Type B pancreatic cell (in vitro differentiated cells): ENCODE measurements around the gene STRIP2. TPM values are rescaled to one million over a fixed set of nuclear protein-coding genes. Genes with fewer than 3 reads are reported as not detected.

Experiments
- DNase-seq: peaks from one replicate; pipeline ENCODE4 v3.0.0; 2021; ENCODE audit warnings: mixed read lengths; ENCODE audit not compliant: unreplicated experiment; ENCODE audit errors: extremely low spot score
- H3K27ac Mint-ChIP-seq: 2 replicates; pipeline ENCODE4 v1.8.0; 2021; ENCODE audit warnings: mild to moderate bottlenecking, mixed read lengths
- H3K27me3 Mint-ChIP-seq: 2 replicates; pipeline ENCODE4 v1.8.0; 2021; ENCODE audit warnings: mixed read lengths
- H3K36me3 Mint-ChIP-seq: 2 replicates; pipeline ENCODE4 v1.8.0; 2021; ENCODE audit warnings: mixed read lengths
- H3K4me1 Mint-ChIP-seq: one replicate; pipeline ENCODE4 v1.8.0; 2021; ENCODE audit warnings: mixed read lengths; ENCODE audit not compliant: unreplicated experiment
- H3K4me3 Mint-ChIP-seq: 2 replicates; pipeline ENCODE4 v1.8.0; 2021; ENCODE audit warnings: mild to moderate bottlenecking, mixed read lengths
- H3K9me3 Mint-ChIP-seq: 2 replicates; pipeline ENCODE4 v1.8.0; 2021; ENCODE audit warnings: mixed read lengths
- total RNA-seq: library from RNA; stranded (reverse); gene quantifications from 2 replicates; pipeline ENCODE4 v1.2.1, GENCODE V29; 2021; ENCODE audit warnings: low replicate concordance
- TF ChIP-seq, protein P1 (sequence below): fragments of 200-600 bp; sonication (generic); conservative IDR thresholded peaks from 2 replicates; pipeline ENCODE4 v1.5.0; 2021; ENCODE audit warnings: antibody characterized with exemption, mild to moderate bottlenecking

The STRIP2 gene
- total RNA-seq, 1 donor from 2014 or later = 8.7 TPM

- Mint-ChIP-seq H3K36me3 (peaks cover 3% of the 10 kb centered on the region), H3K4me1 (peaks cover 12% of the 10 kb centered on the region), H3K27me3 (peaks cover 50% of the 10 kb centered on the region), H3K9me3 (no peaks in the 10 kb centered on the region), H3K4me3 (peak overlapping the region; percentile 67), H3K27ac (no peak overlapping the region)
- TF ChIP-seq, protein P1, sequence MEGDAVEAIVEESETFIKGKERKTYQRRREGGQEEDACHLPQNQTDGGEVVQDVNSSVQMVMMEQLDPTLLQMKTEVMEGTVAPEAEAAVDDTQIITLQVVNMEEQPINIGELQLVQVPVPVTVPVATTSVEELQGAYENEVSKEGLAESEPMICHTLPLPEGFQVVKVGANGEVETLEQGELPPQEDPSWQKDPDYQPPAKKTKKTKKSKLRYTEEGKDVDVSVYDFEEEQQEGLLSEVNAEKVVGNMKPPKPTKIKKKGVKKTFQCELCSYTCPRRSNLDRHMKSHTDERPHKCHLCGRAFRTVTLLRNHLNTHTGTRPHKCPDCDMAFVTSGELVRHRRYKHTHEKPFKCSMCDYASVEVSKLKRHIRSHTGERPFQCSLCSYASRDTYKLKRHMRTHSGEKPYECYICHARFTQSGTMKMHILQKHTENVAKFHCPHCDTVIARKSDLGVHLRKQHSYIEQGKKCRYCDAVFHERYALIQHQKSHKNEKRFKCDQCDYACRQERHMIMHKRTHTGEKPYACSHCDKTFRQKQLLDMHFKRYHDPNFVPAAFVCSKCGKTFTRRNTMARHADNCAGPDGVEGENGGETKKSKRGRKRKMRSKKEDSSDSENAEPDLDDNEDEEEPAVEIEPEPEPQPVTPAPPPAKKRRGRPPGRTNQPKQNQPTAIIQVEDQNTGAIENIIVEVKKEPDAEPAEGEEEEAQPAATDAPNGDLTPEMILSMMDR = no peak
- no peak for DNase-seq
Observed at GRCh38 chr7:129436335-129436923, 2.2 kb downstream of the STRIP2 start.

DNA sequence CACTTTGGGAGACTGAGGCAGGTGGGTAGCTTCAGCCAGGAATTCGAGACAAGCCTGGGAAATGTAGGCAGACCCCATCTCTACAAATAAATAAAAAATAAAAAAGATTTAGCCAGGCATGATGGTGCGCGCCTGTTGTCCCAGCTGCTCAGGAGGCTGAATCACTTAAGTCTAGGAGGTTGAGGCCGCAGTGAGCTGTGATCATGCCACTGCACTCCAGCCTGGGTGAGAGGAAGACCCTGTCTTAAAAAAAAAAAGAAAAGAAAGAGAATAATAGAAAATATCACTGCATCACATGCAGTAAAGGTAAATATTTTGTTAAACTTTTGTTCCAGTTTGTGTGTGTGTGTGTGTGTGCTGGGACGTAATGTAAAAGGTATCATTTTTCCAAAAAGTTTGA, 3.0 kb downstream of the STRIP2 start:
- Mint-ChIP-seq H3K27ac (no peak overlapping the region), H3K36me3 (peaks cover 3% of the 10 kb centered on the region), H3K4me3 (no peak overlapping the region), H3K9me3 (no peaks in the 10 kb centered on the region), H3K27me3 (peaks cover 44% of the 10 kb centered on the region), H3K4me1 (peaks cover 12% of the 10 kb centered on the region)
- no peak for DNase-seq
- TF ChIP-seq, protein P1 = no peak

GRCh38 chr7:129438281-129438838, 4.1 kb downstream of the STRIP2 start:
- no peak overlapping the region for H3K4me3 Mint-ChIP-seq
- H3K4me1 Mint-ChIP-seq = peaks cover 12% of the 10 kb centered on the region
- TF ChIP-seq, protein P1 = no peak
- H3K27me3 Mint-ChIP-seq = peaks cover 35% of the 10 kb centered on the region
- H3K36me3 Mint-ChIP-seq = peaks cover 3% of the 10 kb centered on the region
- no peaks in the 10 kb centered on the region for H3K9me3 Mint-ChIP-seq
- H3K27ac Mint-ChIP-seq = no peak overlapping the region
- DNase-seq = no peak

GRCh38 chr7:129438839-129439651, 4.8 kb downstream of the STRIP2 start:
- Mint-ChIP-seq H3K4me1 (peaks cover 12% of the 10 kb centered on the region), H3K4me3 (no peak overlapping the region), H3K27ac (no peak overlapping the region), H3K27me3 (peaks cover 28% of the 10 kb centered on the region), H3K9me3 (no peaks in the 10 kb centered on the region), H3K36me3 (peaks cover 3% of the 10 kb centered on the region)
- TF ChIP-seq, protein P1 = no peak
- no peak for DNase-seq

- Mint-ChIP-seq H3K4me3 (no peak overlapping the region), H3K9me3 (no peaks in the 10 kb centered on the region), H3K36me3 (peaks cover 3% of the 10 kb centered on the region), H3K27me3 (peaks cover 26% of the 10 kb centered on the region), H3K27ac (no peak overlapping the region), H3K4me1 (peaks cover 11% of the 10 kb centered on the region)
- TF ChIP-seq, protein P1 = no peak
- DNase-seq = no peak
Observed at GRCh38 chr7:129439963-129440625, 5.9 kb downstream of the STRIP2 start.
